Endothelial cell (in vitro differentiated cells): Measurements from ENCODE around the gene ZNF576. TPM values are rescaled to one million over a fixed set of nuclear protein-coding genes. Genes with fewer than 3 reads are reported as not detected.
"Not testable (repeated sequence)": the region's sequence is repeated elsewhere in the genome, so short reads cannot be mapped to it uniquely, and the experiment has no call there.

Source experiments
- DNase-seq: peaks from one replicate; pipeline ENCODE4 v3.0.0; 2021; ENCODE audit warnings: low spot score
- H3K27ac Mint-ChIP-seq: one replicate; pipeline ENCODE4 v1.8.0; 2021; ENCODE audit warnings: mixed read lengths, inconsistent platforms; ENCODE audit not compliant: unreplicated experiment
- H3K27me3 Mint-ChIP-seq: one replicate; pipeline ENCODE4 v1.8.0; 2021; ENCODE audit warnings: mild to moderate bottlenecking, moderate library complexity, mixed read lengths, inconsistent platforms; ENCODE audit not compliant: unreplicated experiment
- H3K36me3 Mint-ChIP-seq: one replicate; pipeline ENCODE4 v1.8.0; 2021; ENCODE audit warnings: mild to moderate bottlenecking, low read depth, mixed read lengths, inconsistent platforms; ENCODE audit not compliant: unreplicated experiment
- H3K4me1 Mint-ChIP-seq: one replicate; pipeline ENCODE4 v1.8.0; 2021; ENCODE audit warnings: mild to moderate bottlenecking, mixed read lengths, inconsistent platforms; ENCODE audit not compliant: unreplicated experiment
- H3K4me3 Mint-ChIP-seq: one replicate; pipeline ENCODE4 v1.8.0; 2021; ENCODE audit warnings: mild to moderate bottlenecking, mixed read lengths, inconsistent platforms; ENCODE audit not compliant: unreplicated experiment
- H3K9me3 Mint-ChIP-seq: one replicate; pipeline ENCODE4 v1.8.0; 2021; ENCODE audit warnings: mixed read lengths, inconsistent platforms; ENCODE audit not compliant: unreplicated experiment
- CTCF ChIP-seq: fragments of 200-600 bp; sonication (generic); IDR thresholded peaks from one replicate; pipeline ENCODE4 v1.5.0; 2021; ENCODE audit warnings: antibody characterized with exemption; ENCODE audit not compliant: unreplicated experiment
- total RNA-seq: library from RNA; stranded (reverse); fragmentation: NEBNext Ultra II Directional; extraction: Animal tissue kit (Norgen Biotek cat#: 25700); gene quantifications from one replicate; pipeline ENCODE4 v1.2.1, GENCODE V29; 2021; ENCODE audit not compliant: unreplicated experiment

ZNF576 gene
- total RNA-seq, 1 donor from 2014 or later: 10.7 TPM

GRCh38 chr19:43634068-43634467 lies 37.7 kb downstream of the ZNF576 start:
- no peak overlapping the region for H3K27ac Mint-ChIP-seq
- TF ChIP-seq CTCF: no peak
- peaks cover 11% of the 10 kb centered on the region for H3K36me3 Mint-ChIP-seq
- no peak for DNase-seq
- no peak overlapping the region for H3K4me3 Mint-ChIP-seq
- no peaks in the 10 kb centered on the region for H3K9me3 Mint-ChIP-seq
- H3K4me1 Mint-ChIP-seq: peaks cover 16% of the 10 kb centered on the region
- H3K27me3 Mint-ChIP-seq: peaks cover 11% of the 10 kb centered on the region

GRCh38 chr19:43634506-43634871 lies 38.1 kb downstream of the ZNF576 start:
- Mint-ChIP-seq H3K9me3 (no peaks in the 10 kb centered on the region), H3K27me3 (peaks cover 12% of the 10 kb centered on the region), H3K4me1 (peaks cover 17% of the 10 kb centered on the region), H3K27ac (no peak overlapping the region), H3K36me3 (peaks cover 11% of the 10 kb centered on the region), H3K4me3 (no peak overlapping the region)
- no peak for TF ChIP-seq CTCF
- DNase-seq: no peak

DNA sequence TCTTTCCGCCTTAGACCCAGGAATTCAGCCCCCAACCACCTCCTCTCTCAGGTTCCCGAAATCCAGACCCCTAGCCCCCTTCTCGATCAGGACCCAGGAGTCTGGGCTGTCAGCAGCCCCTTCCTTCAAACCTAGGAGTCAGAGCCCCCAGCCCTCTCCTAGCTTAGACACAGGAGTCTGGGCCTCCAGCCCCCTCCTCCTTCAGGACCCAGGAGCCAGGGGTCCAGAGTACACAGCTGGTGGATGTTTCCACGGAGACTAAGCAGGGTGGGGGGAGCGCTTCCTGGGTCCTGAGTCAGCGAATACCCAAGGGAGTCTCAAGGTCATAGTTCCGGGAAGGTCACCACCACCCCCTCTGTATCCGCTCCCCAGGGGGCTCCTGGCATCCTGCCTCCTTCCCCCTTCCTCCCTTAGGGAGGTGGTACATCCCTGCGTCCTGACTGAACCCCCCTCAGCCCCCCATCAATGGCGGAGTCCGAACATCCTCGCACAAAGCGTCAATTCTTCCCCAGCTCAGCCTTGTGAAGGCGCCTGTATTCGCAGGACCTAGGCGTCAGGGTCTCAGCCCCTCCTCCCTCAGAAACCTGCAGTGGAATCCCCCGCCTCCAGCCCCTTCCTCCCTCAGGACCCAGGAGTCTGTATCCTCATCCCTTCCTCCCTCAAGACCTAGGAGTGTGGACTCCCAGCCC lies 38.6 kb downstream of the ZNF576 start:
- Mint-ChIP-seq H3K9me3 (no peaks in the 10 kb centered on the region), H3K36me3 (peaks cover 11% of the 10 kb centered on the region), H3K27me3 (peaks cover 12% of the 10 kb centered on the region), H3K27ac (peak overlapping the region; percentile 30), H3K4me1 (peaks cover 17% of the 10 kb centered on the region), H3K4me3 (peak overlapping the region; percentile 73)
- peak; percentile 34 for DNase-seq
- TF ChIP-seq CTCF: no peak

DNA sequence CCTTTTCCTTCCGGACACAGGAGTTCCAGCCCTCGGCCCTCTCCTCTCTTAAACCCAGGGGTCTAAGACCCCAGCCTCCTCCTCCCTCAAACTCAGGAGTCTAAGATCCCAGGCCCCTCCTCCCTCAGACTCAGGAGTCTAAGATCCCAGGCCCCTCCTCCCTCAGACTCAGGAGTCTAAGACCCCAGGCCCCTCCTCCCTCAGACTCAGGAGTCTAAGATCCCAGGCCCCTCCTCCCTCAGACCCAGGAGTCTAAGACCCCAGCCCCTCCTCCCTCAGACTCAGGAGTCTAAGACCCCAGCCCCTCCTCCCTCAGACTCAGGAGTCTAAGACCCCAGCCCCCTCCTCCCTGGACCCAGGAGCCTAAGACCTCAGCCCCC lies 39.2 kb downstream of the ZNF576 start:
- H3K27me3 Mint-ChIP-seq: peaks cover 13% of the 10 kb centered on the region
- peak overlapping the region; percentile 30 for H3K27ac Mint-ChIP-seq
- peaks cover 11% of the 10 kb centered on the region for H3K36me3 Mint-ChIP-seq
- H3K4me1 Mint-ChIP-seq: peaks cover 17% of the 10 kb centered on the region
- H3K4me3 Mint-ChIP-seq: peak overlapping the region; percentile 73
- H3K9me3 Mint-ChIP-seq, DNase-seq: not testable (repeated sequence)

DNA sequence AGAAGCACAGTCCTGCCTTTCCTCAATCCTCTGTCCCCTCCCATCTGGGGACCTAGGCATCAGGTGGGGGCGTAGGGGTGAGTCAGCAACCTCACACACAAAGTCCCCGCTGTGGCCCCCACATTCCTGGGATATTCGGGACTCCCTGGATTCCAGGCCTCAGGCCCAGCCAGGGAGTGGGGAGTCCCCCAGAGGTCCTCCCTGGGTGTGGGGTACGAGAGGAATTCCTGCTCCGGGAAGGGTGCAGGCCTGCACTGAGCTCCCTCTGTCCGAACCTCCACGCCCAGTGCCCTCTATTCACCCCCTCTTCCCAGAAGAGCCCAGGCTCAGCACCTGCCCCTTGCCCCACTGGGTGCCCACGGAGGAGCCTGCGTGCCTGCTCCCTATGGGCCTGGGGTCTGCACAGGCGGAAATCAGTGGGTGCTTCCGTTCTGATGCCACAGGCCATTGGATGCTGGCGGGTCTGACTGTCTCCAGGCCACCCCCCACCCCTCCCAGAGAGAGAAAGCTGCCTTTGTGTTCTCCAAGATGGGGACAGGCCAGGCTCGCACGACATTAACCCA lies 39.8 kb downstream of the ZNF576 start:
- TF ChIP-seq CTCF: no peak
- Mint-ChIP-seq H3K9me3 (no peaks in the 10 kb centered on the region), H3K4me1 (peaks cover 17% of the 10 kb centered on the region), H3K36me3 (peaks cover 12% of the 10 kb centered on the region), H3K4me3 (no peak overlapping the region), H3K27ac (no peak overlapping the region), H3K27me3 (peaks cover 17% of the 10 kb centered on the region)
- DNase-seq: no peak
